ENCODE results near the gene SPATC1L.

DNA sequence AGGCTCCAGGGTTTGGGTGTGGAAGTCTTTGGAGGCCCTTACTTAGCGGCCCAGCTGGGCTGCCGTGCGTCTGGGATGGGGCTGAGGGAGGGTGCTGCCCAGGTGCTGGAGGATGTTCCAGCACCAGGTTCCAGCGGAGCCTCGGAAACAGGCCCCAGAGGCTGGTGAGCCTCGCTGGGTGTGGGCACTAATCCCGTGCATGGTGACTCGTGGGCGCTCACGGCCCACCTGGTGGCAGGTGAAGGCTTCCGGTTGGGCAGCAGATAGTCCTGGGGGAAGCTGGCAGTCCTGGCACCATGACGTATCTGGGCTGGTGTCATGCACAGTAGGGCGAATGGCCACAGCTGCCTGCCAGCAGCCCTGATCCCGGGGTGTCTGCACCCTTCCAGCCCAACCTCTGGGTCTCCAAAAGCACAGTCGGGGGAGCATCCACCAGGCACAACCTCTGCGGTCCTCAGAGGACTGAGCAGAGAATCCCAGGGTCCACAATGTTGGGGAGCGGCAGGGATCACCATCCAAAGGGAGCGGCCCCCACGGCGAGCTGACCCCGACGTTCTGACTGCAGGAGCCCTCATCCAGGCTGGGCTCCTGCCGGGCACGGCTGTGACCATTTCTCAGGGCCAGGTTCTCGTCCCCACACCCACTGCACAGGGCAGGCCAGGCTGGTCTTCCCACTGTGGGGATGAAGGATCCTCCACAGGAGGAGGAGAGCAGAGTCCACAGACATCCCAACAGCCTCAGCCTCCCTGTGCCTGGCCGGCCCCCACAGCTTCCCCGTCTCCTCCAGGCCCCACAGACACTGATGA is 54.2 kb downstream of the SPATC1L start:
- no peak for TF ChIP-seq YY1 (IDR thresholded peaks at IDR 0.05; ENCODE audit: insufficient read depth, insufficient read length)
- no peak for TF ChIP-seq ZNF274 (IDR thresholded peaks at IDR 0.05; ENCODE audit: low read depth, low read length)
- no peak for TF ChIP-seq SUZ12 (IDR thresholded peaks at IDR 0.05; ENCODE audit: extremely low read depth, insufficient read depth, insufficient read length)
